Lower leg skin (tissue), 4 donors: Measurements from ENCODE around the gene DTX3. TPM values are rescaled to one million over a fixed set of nuclear protein-coding genes. Genes with fewer than 3 reads are reported as not detected.
"Not testable (repeated sequence)": the region's sequence is repeated elsewhere in the genome, so short reads cannot be mapped to it uniquely, and the experiment has no call there.

Experiments
- DNase-seq, 2 donors: peaks; one replicate each; pipeline ENCODE4 v3.0.0-alpha.2; 2019; ENCODE audit warnings: low spot score in 2 of 2
- H3K4me3 ChIP-seq: fragments of 200-600 bp; sonication (generic); 2 replicates; pipeline ENCODE4 v1.5.1; 2017; ENCODE audit warnings: mild to moderate bottlenecking, low read depth; ENCODE audit not compliant: poor library complexity, severe bottlenecking
- POLR2A ChIP-seq, 2 donors: fragments of 450-650 bp; IDR thresholded peaks; one replicate each; pipeline ENCODE4 v1.6.1; 2016 to 2017; ENCODE audit warnings: antibody characterized with exemption in 2 of 2, mild to moderate bottlenecking in 1 of 2, moderate library complexity in 1 of 2
- WGBS, 2 donors: methylation state at CpG; one replicate each; pipeline ENCODE4 v1.1.5; 2018; 5-methylcytosine and 5-hydroxymethylcytosine counted together
- intact Hi-C: fragments of 100-400 bp; cut with DNase I; formaldehyde crosslinking; loops from one replicate; pipeline ENCODE4 v1.15.0; 2023; ENCODE audit warnings: low total_unique reads
- total RNA-seq, 4 donors: library from RNA; depleted of rRNA; stranded (reverse); fragments of >200 nt; gene quantifications; one replicate each; pipeline ENCODE4 v1.1.0, GENCODE V29; 2016
- TF ChIP-seq, protein P1 (sequence below), 3 donors: fragments of 450-650 bp; IDR thresholded peaks; one replicate each; pipeline ENCODE4 v1.5.1; 2016; ENCODE audit warnings: antibody characterized with exemption in 3 of 3, mild to moderate bottlenecking in 3 of 3, moderate library complexity in 2 of 3

DTX3 gene
- total RNA-seq, 4 donors from 2014 or later: 6.1 to 17.4 (median 11.4) TPM

DNA sequence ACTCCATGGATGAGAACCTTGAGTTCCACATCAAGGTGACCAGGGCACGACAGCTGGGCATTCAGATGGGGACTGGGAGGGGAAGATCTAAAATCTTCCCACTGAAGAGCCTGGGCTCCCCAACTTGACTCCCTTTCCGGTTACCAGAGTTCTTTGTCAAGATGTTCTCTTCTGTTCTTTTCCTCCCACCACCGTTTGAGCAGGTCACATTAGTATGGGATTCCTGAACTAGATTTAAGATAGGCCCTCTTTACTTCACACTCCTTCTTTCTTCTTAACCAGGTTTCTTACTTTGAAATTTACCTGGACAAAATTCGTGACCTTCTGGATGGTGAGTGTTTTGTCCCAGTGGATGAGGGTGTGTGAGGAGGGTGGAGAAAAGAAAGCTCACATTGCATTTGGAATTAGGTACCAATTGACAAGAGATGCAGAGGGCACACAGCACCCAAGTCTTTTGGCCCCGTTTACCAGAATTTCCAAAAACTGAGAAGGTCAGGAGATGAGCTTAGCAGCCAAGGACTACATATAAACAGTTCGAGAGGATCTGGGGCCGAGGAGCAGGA lies 40.4 kb upstream of the DTX3 start:
- no peak overlapping the region for H3K4me3 ChIP-seq
- DNase-seq: no peak
- intact Hi-C loops: no loop called here
- no peak for TF ChIP-seq POLR2A (IDR thresholded peaks at IDR 0.05)
- TF ChIP-seq, protein P1, sequence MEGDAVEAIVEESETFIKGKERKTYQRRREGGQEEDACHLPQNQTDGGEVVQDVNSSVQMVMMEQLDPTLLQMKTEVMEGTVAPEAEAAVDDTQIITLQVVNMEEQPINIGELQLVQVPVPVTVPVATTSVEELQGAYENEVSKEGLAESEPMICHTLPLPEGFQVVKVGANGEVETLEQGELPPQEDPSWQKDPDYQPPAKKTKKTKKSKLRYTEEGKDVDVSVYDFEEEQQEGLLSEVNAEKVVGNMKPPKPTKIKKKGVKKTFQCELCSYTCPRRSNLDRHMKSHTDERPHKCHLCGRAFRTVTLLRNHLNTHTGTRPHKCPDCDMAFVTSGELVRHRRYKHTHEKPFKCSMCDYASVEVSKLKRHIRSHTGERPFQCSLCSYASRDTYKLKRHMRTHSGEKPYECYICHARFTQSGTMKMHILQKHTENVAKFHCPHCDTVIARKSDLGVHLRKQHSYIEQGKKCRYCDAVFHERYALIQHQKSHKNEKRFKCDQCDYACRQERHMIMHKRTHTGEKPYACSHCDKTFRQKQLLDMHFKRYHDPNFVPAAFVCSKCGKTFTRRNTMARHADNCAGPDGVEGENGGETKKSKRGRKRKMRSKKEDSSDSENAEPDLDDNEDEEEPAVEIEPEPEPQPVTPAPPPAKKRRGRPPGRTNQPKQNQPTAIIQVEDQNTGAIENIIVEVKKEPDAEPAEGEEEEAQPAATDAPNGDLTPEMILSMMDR (IDR thresholded peaks at IDR 0.05): no peak
- 84 to 88% methylated on average over 7 of the region's 7 CpGs for WGBS, 2 donors

DNA sequence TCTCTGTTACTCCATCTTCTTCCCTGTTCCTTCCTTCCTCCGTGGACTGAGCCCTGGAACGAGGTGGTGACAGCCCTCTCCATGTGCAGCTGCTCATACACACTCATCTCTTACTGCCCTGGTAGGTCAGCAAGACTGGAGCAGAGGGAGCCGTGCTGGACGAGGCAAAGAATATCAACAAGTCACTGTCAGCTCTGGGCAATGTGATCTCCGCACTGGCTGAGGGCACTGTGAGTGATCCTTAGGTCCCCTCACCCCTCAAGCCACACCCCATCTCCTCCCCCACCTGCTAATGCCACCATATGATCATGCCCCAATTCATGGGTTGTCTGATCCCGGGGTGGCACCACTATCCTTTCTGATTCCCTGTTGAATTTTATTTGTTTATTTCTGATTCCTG lies 35.8 kb upstream of the DTX3 start:
- WGBS, 2 donors: 82 to 84% methylated on average over 6 of the region's 6 CpGs
- TF ChIP-seq POLR2A (IDR thresholded peaks at IDR 0.05): no peak
- TF ChIP-seq, protein P1 (IDR thresholded peaks at IDR 0.05): no peak
- intact Hi-C loops: no loop called here
- DNase-seq: no peak
- H3K4me3 ChIP-seq: no peak overlapping the region

DNA sequence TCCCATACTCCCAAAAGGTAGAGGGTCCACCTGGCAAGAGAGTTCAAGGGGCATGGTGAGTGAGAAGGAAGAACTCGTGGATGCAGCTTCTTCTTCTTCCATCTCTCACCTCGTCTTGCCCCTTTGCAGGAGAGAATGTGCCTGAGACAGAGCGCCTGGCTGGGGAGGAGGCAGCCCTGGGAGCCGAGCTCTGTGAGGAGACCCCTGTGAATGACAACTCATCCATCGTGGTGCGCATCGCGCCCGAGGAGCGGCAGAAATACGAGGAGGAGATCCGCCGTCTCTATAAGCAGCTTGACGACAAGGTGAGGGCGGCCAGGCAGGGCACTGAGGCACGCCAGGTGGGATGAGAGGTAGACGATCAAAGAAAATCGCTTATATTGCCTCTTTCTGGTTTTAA lies 34.8 kb upstream of the DTX3 start:
- intact Hi-C loops: no loop called here
- DNase-seq: no peak
- TF ChIP-seq, protein P1 (IDR thresholded peaks at IDR 0.05): no peak
- no peak for TF ChIP-seq POLR2A (IDR thresholded peaks at IDR 0.05)
- 87% methylated on average over 18 of the region's 18 CpGs for WGBS, 2 donors
- no peak overlapping the region for H3K4me3 ChIP-seq

DNA sequence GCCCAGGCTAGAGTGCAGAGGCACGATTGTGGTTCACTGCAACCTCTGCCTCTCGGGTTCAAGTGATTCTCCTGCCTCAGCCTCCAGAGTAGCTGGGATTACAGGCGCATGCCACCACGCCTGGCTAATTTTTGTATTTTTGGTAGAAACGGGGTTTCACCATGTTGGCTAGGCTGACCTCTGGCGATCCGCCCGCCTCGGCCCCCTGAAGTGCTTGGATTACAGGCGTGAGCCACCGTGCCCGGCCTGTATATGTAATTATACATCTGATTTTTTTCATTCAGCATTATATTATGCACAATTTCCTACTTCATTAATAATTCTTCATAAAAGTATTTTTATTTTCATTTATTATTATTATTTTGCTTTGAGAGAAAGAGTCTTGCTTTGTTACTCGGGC lies 34.2 kb upstream of the DTX3 start:
- WGBS, 2 donors: 83 to 84% methylated on average over 13 of the region's 13 CpGs
- DNase-seq, H3K4me3 ChIP-seq, intact Hi-C loops: not testable (repeated sequence)

DNA sequence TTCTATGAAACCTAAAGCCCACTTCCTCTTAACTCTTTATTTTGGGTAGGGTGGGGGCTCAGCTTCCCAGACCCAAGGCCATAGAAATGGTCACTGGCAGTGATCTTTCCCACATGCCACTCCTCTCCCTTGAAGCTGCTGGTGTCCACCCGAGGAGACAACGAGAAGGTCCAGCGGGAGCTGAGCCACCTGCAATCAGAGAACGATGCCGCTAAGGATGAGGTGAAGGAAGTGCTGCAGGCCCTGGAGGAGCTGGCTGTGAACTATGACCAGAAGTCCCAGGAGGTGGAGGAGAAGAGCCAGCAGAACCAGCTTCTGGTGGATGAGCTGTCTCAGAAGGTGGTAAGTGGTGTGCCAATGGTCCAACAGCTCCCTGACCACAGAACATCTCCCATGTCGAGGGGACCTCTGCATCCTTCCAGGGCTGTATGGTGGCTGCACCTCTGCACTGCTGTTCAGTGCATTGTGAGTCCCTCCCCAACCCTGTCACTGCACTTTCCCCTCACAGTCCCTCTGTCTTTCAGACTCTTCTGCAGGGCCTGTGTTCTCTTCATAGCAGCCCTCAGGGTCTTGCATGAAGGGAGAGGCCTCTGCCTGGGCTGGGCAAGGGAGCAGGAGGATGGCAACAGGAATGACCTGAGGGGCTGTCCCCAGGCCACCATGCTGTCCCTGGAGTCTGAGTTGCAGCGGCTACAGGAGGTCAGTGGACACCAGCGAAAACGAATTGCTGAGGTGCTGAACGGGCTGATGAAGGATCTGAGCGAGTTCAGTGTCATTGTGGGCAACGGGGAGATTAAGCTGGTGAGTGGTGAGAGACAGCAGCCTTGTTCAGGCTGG lies 32.5 kb upstream of the DTX3 start:
- WGBS, 2 donors: 84 to 91% methylated on average over 12 of the region's 12 CpGs
- TF ChIP-seq, protein P1 (IDR thresholded peaks at IDR 0.05): no peak
- TF ChIP-seq POLR2A (IDR thresholded peaks at IDR 0.05): no peak
- H3K4me3 ChIP-seq: no peak overlapping the region
- DNase-seq: no peak
- intact Hi-C loops: no loop called here

DNA sequence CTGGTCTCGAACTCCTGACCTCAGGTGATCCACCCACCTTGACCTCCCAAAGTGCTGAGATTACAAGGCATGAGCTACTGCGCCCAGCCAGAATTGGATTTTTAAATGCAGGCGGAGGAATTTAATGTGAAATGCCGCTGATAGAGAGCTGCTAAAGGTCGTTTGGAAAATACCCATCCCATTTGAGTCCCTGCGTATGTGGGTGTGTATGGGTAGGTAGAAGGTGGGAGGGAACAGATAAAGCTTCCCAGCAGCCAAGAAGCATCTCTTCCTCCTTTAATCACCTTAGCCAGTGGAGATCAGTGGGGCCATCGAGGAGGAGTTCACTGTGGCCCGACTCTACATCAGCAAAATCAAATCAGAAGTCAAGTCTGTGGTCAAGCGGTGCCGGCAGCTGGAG lies 29.8 kb upstream of the DTX3 start:
- H3K4me3 ChIP-seq: no peak overlapping the region
- 88 to 92% methylated on average over 10 of the region's 10 CpGs for whole genome bisulfite sequencing, 2 donors
- intact Hi-C loops: no loop called here
- DNase-seq: no peak
- TF ChIP-seq, protein P1 (IDR thresholded peaks at IDR 0.05): no peak
- TF ChIP-seq POLR2A (IDR thresholded peaks at IDR 0.05): no peak
